NCI-H1694 (cell line): ENCODE results near the gene EFNA1.
A peak's percentile ranks its signal among the peaks of the same experiment; 100 is the strongest.

Source experiments
- DNase-seq: peaks from one replicate; lab custom pipeline; 2025; lab: John Stamatoyannopoulos, UW

EFNA1 gene

GRCh38 chr1:155174324-155175280 lies 46.9 kb downstream of the EFNA1 start:
- DNase-seq = peak; percentile 88

GRCh38 chr1:155175281-155175926 lies 47.7 kb downstream of the EFNA1 start:
- no peak for DNase-seq

- DNase-seq = peak; percentile 23
Measured at GRCh38 chr1:155175927-155176371, 48.3 kb downstream of the EFNA1 start.

GRCh38 chr1:155176544-155177071 lies 48.9 kb downstream of the EFNA1 start:
- peak; percentile 95 for DNase-seq

- no peak for DNase-seq
Measured at GRCh38 chr1:155177192-155177917, 49.7 kb downstream of the EFNA1 start.

- DNase-seq = no peak
Measured at GRCh38 chr1:155177918-155178281, 50.2 kb downstream of the EFNA1 start.

GRCh38 chr1:155178441-155179111 lies 50.9 kb downstream of the EFNA1 start:
- DNase-seq = no peak

GRCh38 chr1:155179112-155180031 lies 51.7 kb downstream of the EFNA1 start:
- DNase-seq = no peak

- no peak for DNase-seq
Measured at GRCh38 chr1:155181371-155182051, 53.8 kb downstream of the EFNA1 start.

GRCh38 chr1:155182052-155182550 lies 54.4 kb downstream of the EFNA1 start:
- no peak for DNase-seq

- DNase-seq = no peak
Measured at GRCh38 chr1:155183775-155184221, 56.1 kb downstream of the EFNA1 start.

- DNase-seq = no peak
Measured at GRCh38 chr1:155184351-155184811, 56.7 kb downstream of the EFNA1 start.
